Activated T-cell treated with anti-CD3 and anti-CD28 coated beads for 24 hours (primary cell): ENCODE measurements around the gene ZBED4.

Source experiments
- DNase-seq: peaks from one replicate; pipeline ENCODE4 v3.0.0-alpha.2; 2020; ENCODE audit warnings: low read depth

Gene ZBED4

GRCh38 chr22:49881856-49882255 is 28.2 kb downstream of the ZBED4 start:
- DNase-seq: no peak

GRCh38 chr22:49882519-49883293 is 29.1 kb downstream of the ZBED4 start:
- no peak for DNase-seq

GRCh38 chr22:49883294-49883640 is 29.6 kb downstream of the ZBED4 start:
- no peak for DNase-seq

GRCh38 chr22:49884075-49884474 is 30.4 kb downstream of the ZBED4 start:
- DNase-seq: no peak

GRCh38 chr22:49884503-49885260 is 31.0 kb downstream of the ZBED4 start:
- DNase-seq: no peak

- no peak for DNase-seq
Measured at GRCh38 chr22:49885281-49885680, 31.6 kb downstream of the ZBED4 start.

- DNase-seq: no peak
Measured at GRCh38 chr22:49885881-49886280, 32.2 kb downstream of the ZBED4 start.

- DNase-seq: no peak
Measured at GRCh38 chr22:49886346-49887063, 32.9 kb downstream of the ZBED4 start.

- no peak for DNase-seq
Measured at GRCh38 chr22:49887064-49887451, 33.4 kb downstream of the ZBED4 start.

- DNase-seq: no peak
Measured at GRCh38 chr22:49887702-49888101, 34.1 kb downstream of the ZBED4 start.

GRCh38 chr22:49889071-49889470 is 35.4 kb downstream of the ZBED4 start:
- DNase-seq: no peak

- no peak for DNase-seq
Measured at GRCh38 chr22:49892226-49892899, 38.7 kb downstream of the ZBED4 start.

GRCh38 chr22:49893025-49893424 is 39.4 kb downstream of the ZBED4 start:
- DNase-seq: no peak

- no peak for DNase-seq
Measured at GRCh38 chr22:49894322-49895054, 40.8 kb downstream of the ZBED4 start.

GRCh38 chr22:49896201-49896600 is 42.6 kb downstream of the ZBED4 start:
- no peak for DNase-seq

GRCh38 chr22:49897015-49897684 is 43.5 kb downstream of the ZBED4 start:
- DNase-seq: no peak

GRCh38 chr22:49899530-49899929 is 45.9 kb downstream of the ZBED4 start:
- DNase-seq: no peak

GRCh38 chr22:49900441-49901230 is 47.0 kb downstream of the ZBED4 start:
- DNase-seq: no peak

- DNase-seq: no peak
Measured at GRCh38 chr22:49901457-49901856, 47.8 kb downstream of the ZBED4 start.

GRCh38 chr22:49903322-49904039 is 49.8 kb downstream of the ZBED4 start:
- DNase-seq: no peak
